GM18505 (cell line): ENCODE data around the gene IGF1R.

Source experiments
- ATAC-seq: cut with Tn5 transposase; IDR thresholded peaks from one replicate; pipeline ENCODE4 v1.9.1; 2021; ENCODE audit not compliant: unreplicated experiment
- POLR2A ChIP-seq: IDR thresholded peaks from 4 replicates; pipeline ENCODE4 v1.6.1; 2011; ENCODE audit warnings: borderline replicate concordance; ENCODE audit not compliant: insufficient read depth, insufficient read length; ENCODE audit errors: extremely low read depth

The IGF1R gene

DNA sequence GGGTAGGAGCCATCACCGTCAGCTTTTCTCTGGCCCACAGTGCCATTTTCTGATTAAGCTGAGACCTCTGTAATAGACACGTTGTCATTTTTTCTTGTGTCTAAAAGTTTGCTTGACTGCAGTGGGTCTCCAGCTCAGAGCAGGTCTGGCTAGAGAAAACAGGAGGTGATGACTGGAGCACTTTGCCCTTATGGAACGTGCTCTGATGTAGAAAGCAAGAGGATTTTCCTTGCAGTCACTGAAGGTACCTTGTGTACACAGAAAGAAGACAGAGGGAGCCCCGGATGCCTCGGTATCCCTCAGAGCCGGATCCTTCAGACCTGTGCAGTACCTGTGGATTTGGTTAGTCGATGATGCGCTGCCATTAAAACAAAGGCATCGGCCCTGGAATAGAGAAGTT is 76.2 kb downstream of the IGF1R start:
- TF ChIP-seq POLR2A = no peak

GRCh38 chr15:98725874-98726273 is 77.5 kb downstream of the IGF1R start:
- no peak for ATAC-seq
- no peak for TF ChIP-seq POLR2A

More for the DNA sequence above, 76.2 kb downstream of the IGF1R start:
- no peak for ATAC-seq

DNA sequence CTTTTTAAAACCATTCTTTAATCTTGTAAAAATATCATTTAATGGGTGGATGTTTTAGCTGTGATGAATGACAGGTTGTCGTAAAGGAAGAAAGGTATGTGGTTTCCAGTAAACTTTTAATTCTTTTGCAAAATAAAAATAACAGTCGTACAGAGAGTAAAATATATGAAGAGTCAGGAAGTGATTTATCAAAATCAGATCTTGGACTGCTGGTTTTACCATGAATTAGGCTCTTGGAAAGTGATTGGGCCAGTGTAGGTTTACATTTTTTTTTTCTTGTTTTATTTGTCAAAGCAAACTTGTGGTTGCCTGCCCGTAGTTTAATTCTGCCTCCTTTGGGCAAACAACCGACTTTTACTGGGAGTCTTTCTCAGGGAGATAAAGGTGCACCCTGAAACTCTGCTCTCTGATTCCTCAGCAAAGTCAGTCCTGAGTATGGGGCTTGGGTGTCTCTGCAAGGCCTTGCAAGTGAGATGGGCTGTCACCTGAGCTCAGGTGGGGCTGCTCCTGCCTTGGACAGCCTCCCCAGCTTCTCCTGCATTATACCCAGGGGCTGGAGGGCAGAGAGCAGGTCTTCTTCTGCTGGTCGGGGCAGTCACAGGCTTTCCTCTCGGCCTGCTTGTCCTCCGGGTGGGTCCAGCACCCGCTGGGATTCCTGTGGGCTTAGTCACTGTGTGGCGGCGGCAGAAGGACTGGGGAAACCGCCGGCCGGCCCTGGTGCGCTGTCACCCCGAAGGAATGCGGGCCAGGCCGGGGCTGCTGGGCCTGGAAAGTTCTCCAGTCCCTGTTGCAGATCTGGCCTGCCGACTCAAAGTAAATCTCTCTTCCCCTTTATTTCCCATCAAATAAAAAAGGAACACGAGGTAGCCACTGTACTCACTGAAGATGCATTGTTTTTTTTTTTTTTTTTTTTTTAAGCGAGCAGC is 79.0 kb downstream of the IGF1R start:
- no peak for ATAC-seq
- TF ChIP-seq POLR2A = no peak

GRCh38 chr15:98728082-98728810 is 79.9 kb downstream of the IGF1R start:
- ATAC-seq = no peak

GRCh38 chr15:98728811-98729160 is 80.4 kb downstream of the IGF1R start:
- TF ChIP-seq POLR2A = no peak
- ATAC-seq = no peak

More at GRCh38 chr15:98728082-98728810, 79.9 kb downstream of the IGF1R start:
- TF ChIP-seq POLR2A = no peak

DNA sequence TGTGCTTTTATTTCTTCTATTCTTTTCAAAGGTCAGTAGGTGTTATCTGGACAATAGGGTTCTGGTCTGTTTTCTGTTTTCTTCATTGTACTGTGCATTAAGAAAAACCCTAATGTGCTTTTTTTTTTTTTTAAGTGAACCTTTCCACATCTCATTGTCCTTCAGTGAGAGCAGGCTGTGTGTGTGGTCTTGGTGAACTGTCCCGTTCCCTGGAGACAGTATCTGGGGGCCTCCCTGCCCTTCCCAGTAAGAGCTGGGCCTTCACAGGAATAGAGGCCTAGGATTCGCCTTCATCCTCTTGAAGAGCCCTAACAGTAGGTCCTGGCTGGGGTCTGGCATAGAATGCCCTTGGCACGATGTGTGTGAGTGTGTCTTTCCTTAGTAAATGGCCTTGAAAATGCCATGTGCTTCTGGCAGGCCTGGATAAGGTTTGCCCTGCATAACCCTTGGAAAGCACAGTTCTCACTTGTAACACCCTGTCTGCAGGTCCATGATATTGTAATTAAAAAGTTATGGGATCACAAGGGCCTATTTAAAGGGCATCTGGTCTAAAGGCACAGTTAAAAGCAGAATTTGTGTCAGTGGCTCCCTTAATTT is 81.2 kb downstream of the IGF1R start:
- ATAC-seq = no peak
- no peak for TF ChIP-seq POLR2A

DNA sequence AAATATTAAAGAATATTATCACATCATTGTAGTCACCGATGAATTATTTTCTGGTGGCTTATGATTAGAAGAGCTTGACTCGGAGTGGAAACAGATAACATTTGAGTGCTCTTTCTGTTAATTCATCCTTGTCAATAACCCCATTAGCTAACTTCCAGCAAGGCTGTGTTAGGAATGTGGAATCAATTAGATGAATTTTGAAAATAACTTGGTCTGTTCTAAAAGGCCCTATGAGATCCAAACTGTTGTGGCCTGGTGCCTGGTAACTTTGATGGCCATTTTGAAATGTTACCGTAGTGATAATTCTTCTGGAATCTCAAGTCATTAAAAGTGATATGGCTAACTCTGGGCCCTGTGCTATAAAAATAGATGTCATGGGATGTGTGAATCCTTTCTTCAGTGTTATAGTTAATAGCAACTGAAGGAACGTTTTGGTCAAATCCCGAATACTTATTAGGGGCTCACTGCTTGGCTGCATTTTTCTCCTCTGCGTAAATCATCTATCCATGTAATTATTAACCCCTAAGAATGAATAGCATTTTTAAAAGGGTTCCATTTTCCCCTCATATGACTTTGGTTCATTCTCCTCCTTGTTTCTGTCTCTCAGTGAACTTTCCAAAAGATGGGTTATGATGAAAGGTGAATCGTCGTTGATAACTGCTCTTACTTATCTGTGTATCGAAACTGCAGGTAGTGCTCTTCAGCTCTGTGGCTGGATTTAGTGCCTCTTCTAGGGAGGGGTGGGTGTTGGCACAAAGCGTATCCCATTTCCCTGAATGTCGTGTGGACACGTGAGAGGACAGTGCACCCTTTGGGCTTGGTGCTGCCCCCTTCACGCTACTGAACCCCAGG is 82.7 kb downstream of the IGF1R start:
- TF ChIP-seq POLR2A = no peak
- ATAC-seq = no peak

- no peak for TF ChIP-seq POLR2A
- ATAC-seq = no peak
Measured at GRCh38 chr15:98731712-98732450, 83.5 kb downstream of the IGF1R start.

DNA sequence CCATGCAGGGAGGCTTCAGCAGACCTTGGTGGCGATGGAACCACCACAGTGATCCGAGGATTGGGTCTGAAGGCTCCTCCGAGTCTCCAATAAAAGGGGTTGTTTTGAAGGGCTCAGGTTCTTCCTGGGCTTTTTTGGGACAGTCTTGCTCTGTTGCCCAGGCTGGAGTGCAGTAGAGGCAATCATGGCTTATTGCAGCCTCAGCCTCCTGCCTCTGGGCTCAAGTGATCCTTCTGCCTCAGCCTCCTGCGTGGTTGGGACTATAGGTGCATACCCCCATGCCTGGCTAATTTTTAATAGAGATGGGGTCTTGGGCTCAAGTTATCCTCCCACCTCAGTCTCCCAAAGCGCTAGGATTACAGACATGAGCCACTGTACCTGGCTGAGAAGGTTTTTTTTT is 84.8 kb downstream of the IGF1R start:
- ATAC-seq = no peak
- no peak for TF ChIP-seq POLR2A

DNA sequence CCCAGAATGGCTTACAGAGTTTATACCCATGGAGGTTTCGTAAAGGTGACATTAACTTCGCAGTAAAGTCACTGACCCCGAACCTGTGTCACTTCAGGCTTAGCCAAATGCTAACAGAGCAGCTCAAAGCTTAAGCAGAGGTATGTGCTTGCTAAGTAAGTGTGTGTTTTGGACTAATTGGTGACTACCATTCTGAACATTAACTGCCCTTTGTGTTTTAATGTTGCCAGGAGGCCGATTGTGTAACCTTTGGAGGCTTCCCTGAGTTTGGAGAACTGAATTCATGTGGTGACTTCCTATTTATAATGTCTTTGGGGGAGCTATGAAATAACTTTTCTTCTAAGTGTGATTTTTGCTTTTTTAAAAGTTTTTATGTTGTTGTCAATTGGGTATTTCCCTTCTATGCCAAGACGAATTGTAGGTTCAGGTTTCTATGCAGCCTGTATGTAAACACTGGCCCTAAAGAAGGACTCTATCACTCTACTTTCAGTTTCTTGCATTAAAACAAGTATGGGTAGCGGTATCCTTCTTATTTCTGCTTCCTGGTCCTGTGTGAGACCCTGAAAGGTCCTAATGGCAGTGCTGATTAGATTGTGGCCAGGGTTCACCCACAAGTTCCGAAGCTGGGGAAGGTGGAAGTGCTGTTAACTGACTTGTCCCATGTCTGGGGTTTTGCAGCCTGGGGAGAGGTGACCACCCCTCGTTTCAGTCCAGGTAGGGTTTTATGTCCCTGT is 86.3 kb downstream of the IGF1R start:
- TF ChIP-seq POLR2A = no peak
- ATAC-seq = no peak

DNA sequence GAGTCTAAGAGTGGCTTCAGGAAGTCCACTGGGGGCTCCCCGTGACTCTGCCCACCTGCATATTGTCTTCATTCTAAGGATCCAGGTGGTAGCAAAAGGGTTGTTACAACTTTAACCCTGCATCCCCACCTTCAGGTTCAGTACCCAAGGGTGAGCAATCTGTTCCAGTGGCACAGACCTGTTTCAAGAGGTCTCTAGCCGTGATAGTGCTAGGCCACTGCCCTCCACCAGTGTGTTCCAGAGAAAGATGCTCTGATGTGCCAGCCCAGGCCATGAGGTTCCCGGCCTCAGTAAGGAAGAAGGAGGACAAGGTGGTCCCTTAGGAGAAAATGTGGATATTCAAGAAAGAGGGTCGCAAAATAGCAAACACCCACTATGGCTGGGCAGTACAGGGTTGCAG is 87.0 kb downstream of the IGF1R start:
- no peak for ATAC-seq
- TF ChIP-seq POLR2A = no peak

GRCh38 chr15:98735895-98736617 is 87.7 kb downstream of the IGF1R start:
- no peak for ATAC-seq

DNA sequence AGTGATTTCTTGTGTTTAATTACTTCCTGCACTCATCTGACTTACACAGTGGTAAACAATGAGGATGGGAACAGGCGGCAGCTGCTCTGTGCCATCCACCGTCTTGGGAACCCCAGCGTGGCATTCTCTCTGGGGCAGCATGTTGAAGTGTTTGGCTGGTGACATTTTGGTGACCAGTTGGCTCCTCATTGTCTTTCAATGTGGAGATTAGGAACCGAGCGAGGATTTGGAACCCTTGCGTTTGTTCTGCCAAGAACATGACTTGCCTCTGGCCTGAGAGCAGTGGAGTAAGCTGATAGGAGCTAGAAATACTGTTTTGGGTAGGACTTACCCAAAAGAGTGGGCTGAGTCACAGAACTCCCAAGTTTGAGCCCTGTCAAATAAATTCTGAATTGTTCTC is 88.8 kb downstream of the IGF1R start:
- no peak for TF ChIP-seq POLR2A
- no peak for ATAC-seq

More at GRCh38 chr15:98735895-98736617, 87.7 kb downstream of the IGF1R start:
- no peak for TF ChIP-seq POLR2A
